DMS 273 (cell line): Measurements from ENCODE around the gene TOP3A.

Experiments
- DNase-seq: peaks from one replicate; lab custom pipeline; 2025; ENCODE audit not compliant: unreplicated experiment; lab: John Stamatoyannopoulos, UW

The TOP3A gene

DNA sequence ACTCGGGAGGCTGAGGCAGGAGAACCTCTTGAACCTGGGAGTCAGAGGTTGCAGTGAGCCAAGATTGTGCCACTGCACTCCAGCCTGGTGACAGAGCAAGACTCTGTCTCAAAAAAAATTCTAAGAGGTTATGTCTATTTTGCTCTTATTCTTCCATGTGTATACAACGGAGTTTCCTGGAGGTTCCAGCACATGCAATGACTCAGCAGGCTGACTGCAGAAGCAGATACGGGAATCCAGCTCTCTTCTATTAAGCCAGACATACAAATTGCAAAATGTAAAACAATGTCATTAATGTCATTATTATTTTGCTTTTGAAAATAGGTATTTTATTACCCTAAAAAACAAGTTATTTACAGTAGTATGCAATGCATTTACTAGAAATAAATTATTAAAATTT is 35.9 kb downstream of the TOP3A start:
- DNase-seq, result no peak

DNA sequence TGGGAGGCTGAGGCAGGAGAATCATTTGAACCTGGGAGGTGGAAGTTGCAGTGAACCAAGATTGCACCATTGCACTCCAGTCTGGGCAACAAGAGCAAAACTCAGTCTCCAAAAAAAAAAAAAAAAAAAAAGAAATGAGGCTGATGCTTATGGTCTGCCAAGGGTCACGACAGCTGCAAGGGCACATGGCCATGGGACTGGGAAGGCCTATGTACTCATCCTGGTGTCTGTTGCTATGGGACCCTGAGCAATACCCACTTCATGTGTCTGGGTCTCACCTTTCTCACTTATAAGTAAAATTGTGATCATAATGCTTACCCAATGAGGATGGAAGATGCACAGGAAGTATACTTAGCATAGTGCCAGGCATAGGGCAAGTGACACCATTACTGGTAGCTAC is 37.7 kb downstream of the TOP3A start:
- no peak for DNase-seq

DNA sequence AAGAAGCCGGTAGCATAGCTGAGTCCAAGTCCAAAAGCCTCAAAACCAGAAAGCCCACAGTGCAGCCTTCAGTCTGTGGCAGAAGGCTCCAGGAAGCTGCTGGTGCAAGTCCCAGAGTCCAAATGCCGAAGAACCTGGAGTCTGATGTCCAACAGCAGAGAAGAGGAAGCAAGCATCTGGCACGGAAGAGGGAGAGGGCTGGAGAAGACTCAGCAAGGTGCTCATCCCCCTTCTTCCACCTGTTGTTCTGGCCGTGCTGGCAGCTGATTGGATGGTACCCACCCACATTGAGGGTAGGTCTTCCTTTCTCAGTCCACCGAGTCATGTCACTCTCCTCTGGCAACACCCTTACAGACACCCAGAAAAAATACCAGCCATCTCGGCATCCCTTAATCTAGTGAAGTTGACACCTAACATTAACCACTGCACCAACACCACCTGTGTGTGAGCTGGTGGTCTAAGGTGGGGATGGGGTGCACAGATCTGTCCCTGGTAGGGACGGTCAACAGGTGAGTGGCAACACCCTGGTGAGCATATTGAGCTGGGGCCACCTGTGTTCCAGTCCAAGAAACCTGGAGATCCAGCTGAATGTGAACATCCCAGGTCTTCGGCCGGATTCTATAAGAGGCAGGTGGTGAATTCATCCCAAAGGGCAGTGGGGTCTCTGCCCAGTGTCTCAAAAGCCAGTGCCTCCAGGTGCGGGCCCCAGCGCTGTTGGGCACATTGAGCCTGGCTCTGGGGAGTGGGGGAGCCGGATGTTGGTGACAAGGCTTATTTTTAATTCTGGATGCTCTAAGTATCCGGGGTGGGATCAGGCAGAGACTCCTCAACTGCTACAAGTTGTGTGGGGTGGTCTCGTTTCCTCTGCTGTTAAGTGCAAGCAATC is 44.5 kb downstream of the TOP3A start:
- DNase-seq, result no peak

DNA sequence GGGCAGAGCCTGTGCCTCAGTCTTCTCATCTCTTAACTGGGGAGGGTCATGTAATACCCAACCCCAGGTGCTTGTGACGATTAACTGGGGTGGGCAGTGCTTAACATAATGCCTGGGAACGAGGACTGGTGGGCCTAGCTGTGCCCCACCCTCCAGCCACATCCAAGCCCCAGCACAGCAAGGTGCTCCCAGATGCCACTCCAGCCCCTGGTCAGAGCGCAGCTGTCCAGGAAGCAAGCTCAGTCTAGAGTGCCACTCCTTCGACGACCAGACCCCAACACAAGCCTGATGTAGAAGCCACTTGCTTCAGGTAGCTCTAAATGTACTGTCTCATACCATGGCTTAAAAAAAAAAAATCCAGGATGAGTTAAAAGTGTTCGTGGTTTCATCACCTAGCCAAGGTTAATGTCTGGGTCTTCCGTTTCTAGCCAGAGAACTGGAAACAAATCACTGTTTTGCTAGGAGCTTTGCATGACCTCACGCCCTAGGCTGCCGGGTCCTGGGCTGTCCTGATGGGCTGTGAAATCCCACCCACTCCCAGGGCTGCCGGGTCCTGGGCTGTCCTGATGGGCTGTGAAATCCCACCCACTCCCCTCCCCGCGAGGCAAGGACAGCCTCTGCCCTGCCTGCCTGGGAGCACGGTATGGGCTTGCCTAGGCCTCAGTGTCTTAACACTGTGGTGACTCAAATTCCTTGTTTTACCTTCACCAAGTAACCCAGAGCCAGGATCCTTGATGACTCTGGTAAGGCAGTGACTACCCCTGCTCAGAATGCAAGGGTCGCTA is 46.7 kb downstream of the TOP3A start:
- peak; percentile 18 for DNase-seq

DNA sequence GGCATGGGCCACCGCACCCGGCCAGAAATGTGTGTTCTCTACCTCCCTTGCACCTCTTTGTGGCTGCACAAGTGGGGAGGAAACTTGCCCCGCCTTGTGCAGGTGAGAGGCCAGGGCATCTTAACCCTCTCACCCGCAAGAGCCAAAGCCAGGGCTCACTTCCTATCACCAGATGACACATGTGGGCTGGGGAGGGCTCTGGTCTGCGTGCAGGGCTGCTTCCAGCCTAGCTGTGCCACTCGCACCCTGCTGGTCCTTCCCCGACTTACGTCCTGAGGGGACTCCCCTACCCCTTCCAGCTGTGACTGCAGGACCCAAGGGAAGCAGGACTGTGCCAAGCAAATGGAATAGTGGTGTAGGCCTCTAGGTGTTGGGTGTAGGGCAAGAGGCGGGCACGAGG is 47.4 kb downstream of the TOP3A start:
- DNase-seq, result no peak

DNA sequence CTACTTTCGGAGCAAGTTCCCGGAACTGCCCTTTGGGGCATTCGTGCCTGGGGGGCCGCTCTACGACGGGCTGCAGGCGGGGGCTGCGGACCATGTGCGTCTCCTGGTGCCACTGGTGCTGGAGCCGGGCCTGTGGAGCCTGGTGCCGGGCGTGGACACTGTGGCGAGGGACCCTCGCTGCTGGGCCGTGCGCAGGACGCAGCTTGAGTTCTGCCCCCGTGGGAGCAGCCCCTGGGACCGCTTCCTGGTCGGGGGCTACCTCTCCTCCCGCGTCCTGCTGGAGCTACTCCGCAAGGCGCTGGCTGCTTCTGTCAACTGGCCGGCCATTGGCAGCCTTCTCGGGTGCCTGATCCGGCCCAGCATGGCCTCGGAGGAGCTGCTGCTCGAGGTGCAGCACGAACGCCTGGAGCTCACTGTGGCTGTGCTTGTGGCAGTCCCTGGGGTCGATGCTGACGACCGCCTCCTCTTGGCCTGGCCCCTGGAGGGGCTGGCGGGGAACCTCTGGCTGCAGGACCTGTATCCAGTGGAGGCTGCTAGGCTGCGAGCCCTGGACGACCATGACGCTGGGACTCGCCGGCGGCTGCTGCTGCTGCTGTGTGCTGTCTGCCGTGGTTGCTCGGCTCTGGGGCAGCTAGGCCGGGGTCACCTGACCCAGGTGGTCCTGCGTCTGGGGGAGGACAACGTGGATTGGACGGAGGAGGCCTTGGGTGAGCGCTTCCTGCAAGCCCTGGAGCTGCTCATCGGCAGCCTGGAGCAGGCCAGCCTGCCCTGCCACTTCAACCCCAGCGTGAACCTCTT is 50.7 kb downstream of the TOP3A start:
- no peak for DNase-seq

DNA sequence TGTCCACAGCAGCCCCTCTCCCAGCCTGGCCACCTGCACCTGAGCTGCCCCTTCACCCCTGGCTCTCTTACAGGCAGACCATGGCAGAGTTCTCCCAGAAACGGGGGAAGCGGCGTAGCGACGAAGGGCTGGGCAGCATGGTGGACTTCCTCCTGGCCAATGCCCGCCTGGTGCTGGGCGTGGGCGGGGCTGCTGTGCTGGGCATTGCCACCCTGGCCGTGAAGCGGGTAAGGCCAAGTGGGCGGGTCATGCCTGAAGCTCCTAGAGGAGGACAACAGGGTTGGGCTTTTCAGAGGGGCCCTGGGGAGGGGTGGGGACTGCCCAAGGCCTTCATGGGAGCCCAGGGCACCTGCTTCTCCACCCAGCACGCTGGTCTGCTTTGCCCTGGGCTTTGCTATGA is 52.2 kb downstream of the TOP3A start:
- DNase-seq, result no peak

DNA sequence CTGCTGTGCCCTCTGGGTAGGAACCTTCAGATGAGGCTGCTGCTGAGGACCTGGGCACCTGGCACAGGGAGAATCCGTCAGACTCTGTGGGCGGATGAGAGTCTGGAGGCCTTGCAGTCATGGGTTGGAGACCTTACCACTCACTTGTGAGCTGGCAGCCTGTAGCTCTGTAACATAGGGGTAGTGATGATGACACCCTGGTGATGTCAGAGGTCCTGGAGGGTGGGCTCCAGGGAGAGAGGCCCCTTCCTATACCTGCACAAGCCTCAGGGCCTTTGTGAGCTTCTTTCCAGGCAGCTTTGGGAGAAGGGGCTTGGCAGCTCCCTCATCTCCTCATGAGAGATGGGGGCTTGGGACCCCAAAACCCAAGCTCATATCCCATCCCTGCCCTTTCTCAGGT is 52.7 kb downstream of the TOP3A start:
- DNase-seq, result no peak

DNA sequence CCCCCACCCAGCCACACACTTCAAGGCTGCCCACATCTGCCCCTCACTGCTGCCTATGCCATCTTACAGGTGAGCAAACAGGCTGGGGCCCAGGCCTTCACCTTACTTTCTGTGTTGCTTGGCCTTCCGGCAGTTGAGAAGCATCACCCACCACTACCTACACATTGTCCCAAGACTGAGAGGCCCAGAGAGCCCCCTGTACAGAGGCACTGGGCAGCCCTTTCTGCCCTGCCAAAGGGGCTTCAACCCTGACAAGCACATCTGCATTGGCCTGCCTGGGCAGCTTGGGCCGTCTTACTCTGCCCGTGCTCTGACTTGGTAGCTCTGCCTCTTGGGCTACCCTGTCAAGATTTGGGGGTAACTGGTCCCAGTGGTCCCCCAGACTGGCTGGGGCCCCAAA is 53.1 kb downstream of the TOP3A start:
- no peak for DNase-seq

DNA sequence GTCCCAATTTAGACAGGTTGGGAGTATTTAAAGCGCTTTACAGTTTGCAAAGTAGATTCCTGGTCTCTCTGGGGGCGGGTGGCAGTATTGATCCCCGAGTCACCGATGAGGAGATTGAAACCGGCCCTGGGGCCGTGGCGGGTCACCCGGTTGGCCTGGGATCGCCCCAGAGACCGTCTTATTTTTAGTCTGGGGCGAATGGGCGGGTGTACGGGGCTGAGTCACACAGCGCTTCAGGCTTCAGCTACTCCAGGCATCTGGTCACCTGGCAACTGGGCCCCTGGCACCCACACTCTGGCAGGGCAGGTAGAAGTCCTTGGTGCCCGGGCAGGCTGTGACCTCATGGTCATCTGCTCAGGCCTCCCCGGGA is 53.7 kb downstream of the TOP3A start:
- peak; percentile 47 for DNase-seq

DNA sequence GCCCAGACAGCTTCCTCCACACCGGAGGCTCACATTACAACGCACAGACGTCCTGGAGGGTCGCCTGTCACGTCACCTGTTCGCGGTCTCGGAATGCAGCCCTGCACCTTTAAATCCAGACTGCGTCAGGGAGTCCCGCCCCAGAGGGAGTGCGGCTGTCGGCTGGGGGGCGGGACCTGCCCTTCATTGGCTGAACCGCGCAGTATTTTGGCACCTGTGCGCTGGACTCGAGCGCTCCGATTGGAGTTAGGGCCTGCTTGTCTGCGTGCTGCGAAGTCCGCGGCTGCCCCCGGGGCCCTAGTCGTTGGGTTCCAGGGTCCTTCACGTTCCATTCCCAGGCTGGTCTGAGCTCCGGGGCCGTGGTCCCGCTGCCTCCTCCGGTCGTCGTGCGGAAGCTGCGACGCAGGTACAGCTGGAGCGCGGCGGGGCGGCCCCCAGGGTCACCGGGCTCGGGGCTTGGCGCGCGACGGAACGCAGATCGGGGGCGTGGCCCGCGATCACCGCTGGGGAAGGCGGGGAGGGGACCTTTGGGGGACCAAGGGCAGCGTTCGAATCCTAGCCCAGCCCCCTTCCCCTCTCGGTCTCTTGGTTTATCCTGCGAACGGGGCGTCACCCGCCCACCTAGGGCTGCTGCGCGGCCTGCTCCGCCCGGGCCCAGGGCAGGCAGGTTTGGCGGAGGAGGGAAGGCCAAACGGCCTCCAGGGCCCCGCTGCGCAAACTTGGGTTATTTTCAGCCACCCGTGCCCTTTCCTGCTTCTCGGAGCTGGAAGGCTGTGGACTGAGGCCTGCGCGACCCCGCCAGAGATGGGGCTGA is 54.3 kb downstream of the TOP3A start, which contains the start of gene MIEF2:
TSS of gene MIEF2 (plus strand) at position 331 of the 814 bp plus-strand sequence. CDS start 2,059 bp downstream, outside the sequence.
- peak; percentile 94 for DNase-seq

DNA sequence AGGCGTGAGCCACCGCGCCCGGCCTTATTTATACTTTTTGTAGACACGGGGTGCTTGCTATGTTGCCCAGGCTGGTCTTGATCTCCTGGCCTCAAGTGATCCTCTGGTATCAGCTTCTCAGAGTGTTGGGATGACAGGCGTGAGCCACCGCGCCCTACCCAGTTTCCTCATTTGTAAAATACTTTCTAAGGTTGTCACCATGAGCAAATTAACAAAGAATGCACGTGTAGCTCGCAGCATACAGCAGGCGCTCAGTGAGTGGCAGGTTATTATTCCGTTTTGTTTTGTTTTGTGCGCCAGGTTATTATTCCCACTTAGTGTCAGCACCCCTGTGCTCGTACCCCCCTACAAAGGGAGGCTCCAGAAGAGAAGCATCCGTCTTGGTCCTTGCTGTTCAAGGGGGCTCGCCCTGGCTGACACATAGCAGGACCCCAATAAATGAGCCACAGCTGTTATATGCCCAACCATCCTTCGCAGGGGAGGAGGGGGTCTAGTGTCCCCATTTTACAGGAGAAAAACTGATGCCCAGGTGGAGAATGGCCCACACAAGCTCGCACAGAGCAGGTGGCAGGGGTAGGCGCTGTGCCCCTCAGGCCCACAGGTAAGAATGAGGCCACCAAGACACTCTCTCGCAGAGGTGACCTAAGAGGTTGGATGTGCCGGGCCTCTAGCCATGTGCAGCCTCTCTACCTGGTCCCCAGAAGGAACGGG is 55.0 kb downstream of the TOP3A start:
- no peak for DNase-seq

DNA sequence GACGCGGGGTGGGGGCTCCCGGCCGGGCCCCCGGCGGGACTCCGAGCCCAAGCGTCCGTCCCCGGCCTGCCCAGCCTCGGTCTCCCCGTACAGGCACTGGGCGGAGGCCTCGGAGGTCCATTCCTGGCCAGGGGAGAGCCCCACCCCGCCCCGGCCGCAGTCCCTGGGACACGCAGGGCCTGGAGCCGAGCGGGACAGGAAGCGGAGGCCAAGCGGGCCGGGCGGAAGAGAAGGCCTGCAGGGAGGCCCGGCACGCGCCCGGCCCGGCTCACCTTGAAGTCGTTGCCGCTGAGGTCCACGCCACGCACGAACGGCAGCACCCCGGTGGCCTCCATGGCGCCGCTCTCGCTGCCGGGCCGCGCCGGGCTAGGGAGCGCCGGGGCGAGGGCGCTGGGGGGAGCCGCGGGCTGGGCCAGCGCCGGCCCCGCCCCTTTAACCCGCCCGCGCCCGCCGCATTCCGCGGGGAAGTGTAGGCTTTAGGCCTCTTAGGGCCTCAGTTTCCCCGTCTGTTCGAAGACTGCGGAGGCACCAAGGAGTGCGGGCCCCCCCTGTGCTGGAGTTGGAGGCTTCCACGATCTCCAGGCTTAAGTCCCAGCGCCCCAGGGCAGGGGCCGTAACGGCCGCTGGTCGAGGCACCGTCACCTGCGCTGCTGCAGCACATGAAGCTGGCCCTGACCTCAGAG is 56.3 kb downstream of the TOP3A start, which contains the start of gene FLII:
TSS of gene FLII (minus strand) at position 383 of the 683 bp plus-strand sequence. CDS start at position 335, 48 bp downstream.
- DNase-seq, result peak; percentile 51

DNA sequence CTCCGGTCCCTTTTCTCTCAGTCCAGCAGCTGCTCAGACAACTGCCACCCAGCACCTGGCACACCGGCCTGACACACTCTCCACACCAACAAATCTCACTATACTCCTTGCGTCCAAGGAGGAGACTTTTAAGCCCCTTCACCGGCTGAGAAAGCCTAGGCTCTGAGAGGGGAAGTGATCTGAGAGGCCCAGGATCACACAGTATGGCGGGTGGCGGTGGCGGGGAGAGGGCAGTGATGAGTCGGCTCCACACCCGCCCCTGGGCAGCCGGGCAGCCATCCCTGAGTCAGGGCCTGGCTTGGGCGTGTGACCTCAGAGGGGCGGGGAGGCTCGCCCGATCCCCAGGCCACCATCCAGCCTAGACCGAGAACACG is 56.8 kb downstream of the TOP3A start:
- DNase-seq, result peak; percentile 48

DNA sequence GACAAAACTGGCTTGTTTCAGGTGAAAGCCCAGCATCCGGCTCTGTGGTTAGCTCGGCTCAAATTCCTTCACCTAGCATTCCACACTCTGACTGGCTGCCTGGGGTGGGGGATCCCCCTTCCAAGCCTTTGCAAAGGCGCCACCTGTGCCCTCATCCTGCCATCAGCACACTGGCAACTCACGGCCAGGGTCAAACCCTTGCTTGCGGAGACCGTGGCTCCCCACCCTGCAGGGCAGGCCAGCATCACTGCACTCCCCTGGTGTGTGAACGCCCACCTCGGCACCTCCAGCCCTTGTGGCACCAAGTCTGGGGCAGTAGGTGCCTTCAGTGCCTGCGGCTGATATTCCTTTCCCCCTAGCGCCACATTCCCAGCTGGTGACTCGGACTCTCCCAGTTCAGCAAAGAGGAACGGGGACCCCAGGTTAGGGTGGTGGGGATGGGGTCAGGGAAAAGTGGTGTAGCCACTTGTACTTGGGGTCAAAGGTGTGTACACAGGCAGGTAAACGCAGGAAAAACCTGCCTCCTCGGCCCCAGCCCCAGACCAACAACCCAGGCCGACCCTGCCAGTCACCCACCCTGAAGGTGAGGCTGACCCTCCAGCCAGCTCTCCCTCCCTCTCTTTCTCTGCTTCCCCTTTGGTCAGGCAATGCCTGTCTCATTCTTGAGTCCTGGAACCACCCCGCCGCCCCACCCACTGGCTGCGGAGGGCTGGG is 57.4 kb downstream of the TOP3A start:
- no peak for DNase-seq

DNA sequence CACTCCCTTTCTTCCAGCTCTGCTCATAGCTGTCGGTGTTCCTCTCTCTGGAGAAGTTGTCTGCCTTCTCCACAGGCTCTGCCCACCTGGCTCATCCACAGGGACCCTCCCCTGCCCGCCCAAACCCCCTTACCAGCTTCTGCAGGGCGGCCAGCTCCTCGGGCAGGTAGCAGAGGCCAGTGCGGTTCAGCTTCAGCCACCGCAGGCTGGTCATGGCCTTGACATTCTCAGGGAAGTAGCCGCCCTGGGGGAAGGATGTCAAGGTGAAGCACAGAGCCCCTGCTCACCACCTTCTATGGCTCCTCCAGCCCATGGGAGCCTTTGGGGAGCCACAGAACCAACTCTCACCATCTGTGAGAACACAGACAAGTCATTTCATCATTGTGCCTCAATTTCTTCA is 58.0 kb downstream of the TOP3A start:
- no peak for DNase-seq

DNA sequence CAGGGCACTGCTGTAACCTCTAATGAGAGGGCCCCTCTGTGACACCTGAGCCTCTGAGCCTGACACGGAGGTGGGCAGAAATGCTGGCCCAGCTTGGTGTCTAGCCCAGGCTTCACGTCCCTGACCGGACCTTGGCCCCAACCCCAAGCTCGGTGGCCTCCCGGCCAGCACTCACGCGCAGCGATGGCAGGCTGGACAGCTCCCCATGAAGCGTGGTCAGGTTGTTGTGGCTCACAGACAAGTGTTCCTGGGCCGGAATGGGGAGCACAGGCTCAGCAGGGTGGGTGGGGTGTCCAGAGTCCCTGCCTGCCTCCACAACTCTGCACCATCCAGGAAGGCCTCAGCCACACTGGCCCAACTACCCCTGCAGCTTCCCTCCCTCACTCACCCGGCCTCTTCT is 58.4 kb downstream of the TOP3A start:
- DNase-seq, result no peak

DNA sequence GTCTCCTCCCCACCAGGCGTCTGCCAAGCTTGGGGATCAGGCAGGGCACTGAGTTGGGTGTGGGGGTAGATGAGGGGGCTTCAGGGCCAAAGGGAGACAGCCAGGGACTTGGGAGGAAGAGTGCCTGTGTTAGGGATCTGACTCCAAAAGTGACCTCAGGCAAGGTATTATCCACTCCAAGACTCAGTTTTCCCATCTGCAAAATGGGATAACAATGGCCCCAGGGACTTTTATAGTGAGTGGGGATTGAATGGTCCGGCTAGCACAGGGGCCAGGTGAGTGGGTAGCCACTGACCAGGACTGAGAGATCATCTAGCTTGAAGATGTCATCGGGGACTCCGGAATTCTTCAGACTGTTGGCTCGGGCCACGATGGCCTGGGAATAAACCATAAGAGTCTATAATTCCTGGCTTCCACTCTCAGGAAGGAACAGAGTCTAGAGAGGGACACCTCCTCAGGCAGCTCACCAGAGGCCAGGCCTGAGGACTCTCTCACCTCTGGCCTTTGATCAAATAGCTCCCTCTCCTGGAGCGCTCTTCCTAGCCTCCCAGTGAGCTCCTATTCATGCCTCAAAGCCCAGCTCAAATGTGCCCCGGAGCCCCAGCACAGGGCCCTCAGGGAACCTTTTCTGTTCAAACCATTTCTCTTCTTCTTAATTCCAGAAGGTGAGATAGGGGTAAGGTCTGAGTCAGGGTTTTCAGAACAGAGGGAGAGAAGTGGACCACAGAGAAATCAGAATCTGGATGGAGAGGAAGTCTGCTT is 59.7 kb downstream of the TOP3A start:
- DNase-seq, result no peak
